ENCODE data around the gene PIAS1. TPM values are rescaled to one million over a fixed set of nuclear protein-coding genes. Genes with fewer than 3 reads are reported as not detected.
A peak's percentile ranks its signal among the peaks of the same experiment; 100 is the strongest.

PIAS1 gene
- total RNA-seq, 2 donors from 2014 or later = 24.1 to 63.3 TPM

DNA sequence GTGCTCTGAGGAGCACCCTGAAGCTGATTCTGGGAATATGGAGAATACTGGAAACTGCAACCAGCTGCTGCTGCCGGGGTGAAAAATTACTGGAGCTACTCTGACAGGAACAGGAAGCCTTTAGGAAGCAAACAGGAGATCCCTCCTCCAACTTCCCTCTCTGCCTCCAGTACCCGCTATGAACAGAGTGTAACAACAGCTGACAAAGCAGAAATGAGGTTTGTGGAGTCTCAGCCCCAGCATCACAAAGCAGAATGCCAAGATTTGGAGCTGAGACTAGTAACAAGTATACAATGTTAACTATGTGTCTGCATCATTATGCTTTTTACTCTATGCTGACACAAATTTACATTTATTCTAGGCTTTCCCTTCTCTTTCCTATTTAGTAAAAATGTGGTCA, 22.7 kb upstream of the PIAS1 start:
- Histone ChIP-seq H3K36me3 (replicated peaks in 1 of 2; ENCODE audit: insufficient read depth in 1 of 2, low read depth in 2 of 2) (no peaks in the 10 kb centered on the region), H3K4me3 (no peak overlapping the region), H3K27me3 (no peaks in the 10 kb centered on the region), H3K4me1 (peaks cover 2% of the 10 kb centered on the region), H3K27ac (no peak overlapping the region), H3K9me3 (no peaks in the 10 kb centered on the region)
- ATAC-seq (no peak), DNase-seq (peak in 1 of 4 donors; percentile 29)
- TF ChIP-seq, protein P1, sequence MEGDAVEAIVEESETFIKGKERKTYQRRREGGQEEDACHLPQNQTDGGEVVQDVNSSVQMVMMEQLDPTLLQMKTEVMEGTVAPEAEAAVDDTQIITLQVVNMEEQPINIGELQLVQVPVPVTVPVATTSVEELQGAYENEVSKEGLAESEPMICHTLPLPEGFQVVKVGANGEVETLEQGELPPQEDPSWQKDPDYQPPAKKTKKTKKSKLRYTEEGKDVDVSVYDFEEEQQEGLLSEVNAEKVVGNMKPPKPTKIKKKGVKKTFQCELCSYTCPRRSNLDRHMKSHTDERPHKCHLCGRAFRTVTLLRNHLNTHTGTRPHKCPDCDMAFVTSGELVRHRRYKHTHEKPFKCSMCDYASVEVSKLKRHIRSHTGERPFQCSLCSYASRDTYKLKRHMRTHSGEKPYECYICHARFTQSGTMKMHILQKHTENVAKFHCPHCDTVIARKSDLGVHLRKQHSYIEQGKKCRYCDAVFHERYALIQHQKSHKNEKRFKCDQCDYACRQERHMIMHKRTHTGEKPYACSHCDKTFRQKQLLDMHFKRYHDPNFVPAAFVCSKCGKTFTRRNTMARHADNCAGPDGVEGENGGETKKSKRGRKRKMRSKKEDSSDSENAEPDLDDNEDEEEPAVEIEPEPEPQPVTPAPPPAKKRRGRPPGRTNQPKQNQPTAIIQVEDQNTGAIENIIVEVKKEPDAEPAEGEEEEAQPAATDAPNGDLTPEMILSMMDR (IDR thresholded peaks at IDR 0.05) = no peak
- no peak for TF ChIP-seq POLR2A (IDR thresholded peaks at IDR 0.05)
- intact Hi-C loops (cut with DNase I) = no loop called here
- 60 to 62% methylated on average over 2 of the region's 2 CpGs for WGBS, 2 donors

DNA sequence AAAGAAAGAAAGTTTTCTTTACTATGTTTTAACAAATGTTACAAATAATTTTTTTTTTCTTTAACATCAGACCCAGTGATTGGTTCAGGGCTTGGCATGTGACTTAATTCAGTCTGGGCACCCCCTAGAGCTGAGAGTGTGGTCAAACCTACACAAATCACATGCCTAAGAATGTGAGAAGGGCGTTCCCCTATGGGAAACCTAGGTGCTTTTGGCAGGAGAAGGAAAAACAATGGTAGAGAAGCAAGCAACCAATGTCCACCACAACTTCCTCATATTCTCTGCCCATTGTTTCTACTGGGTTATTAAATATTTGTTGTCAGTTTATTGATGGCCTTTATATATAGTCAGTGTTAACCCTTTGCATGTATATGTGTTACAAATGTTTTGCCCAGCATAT, 21.4 kb upstream of the PIAS1 start:
- no peak overlapping the region for H3K4me3 ChIP-seq
- no peak for ATAC-seq
- no peaks in the 10 kb centered on the region for H3K36me3 ChIP-seq (replicated peaks in 1 of 2; ENCODE audit: insufficient read depth in 1 of 2, low read depth in 2 of 2)
- no peaks in the 10 kb centered on the region for H3K4me1 ChIP-seq
- WGBS, 2 donors = 60 to 80% methylated on average over 1 of the region's 1 CpG
- no peak overlapping the region for H3K27ac ChIP-seq
- no peak for DNase-seq
- no peaks in the 10 kb centered on the region for H3K27me3 ChIP-seq
- H3K9me3 ChIP-seq = no peaks in the 10 kb centered on the region
- intact Hi-C loops (cut with DNase I) = no loop called here
- TF ChIP-seq, protein P1 (IDR thresholded peaks at IDR 0.05) = no peak
- no peak for TF ChIP-seq POLR2A (IDR thresholded peaks at IDR 0.05)

DNA sequence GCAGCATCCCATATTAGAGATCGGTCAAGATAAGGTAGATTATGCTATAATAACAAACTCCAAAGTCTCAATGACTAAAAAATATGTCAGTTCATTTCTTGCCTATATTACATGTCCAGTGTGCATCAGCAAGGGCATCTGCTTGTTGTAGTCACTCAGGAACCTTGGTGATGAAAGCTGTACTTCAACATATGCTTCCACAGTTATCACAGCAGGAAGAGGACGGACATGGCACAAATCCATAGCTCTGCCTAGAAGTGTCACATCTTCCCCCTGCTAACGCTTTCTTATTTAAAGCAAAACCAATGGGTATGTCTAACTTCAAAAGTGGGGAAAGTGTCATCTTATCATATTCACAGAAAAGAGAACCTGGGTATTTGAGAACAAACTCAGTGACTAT, 20.0 kb upstream of the PIAS1 start:
- ATAC-seq (no peak), DNase-seq (no peak)
- Histone ChIP-seq H3K36me3 (replicated peaks in 1 of 2; ENCODE audit: insufficient read depth in 1 of 2, low read depth in 2 of 2) (no peaks in the 10 kb centered on the region), H3K9me3 (no peaks in the 10 kb centered on the region), H3K4me1 (no peaks in the 10 kb centered on the region), H3K4me3 (no peak overlapping the region), H3K27me3 (no peaks in the 10 kb centered on the region), H3K27ac (no peak overlapping the region)
- intact Hi-C loops (cut with DNase I) = no loop called here
- 63 to 85% methylated on average over 3 of the region's 3 CpGs for WGBS, 2 donors
- no peak for TF ChIP-seq POLR2A (IDR thresholded peaks at IDR 0.05)
- TF ChIP-seq, protein P1 (IDR thresholded peaks at IDR 0.05) = no peak

DNA sequence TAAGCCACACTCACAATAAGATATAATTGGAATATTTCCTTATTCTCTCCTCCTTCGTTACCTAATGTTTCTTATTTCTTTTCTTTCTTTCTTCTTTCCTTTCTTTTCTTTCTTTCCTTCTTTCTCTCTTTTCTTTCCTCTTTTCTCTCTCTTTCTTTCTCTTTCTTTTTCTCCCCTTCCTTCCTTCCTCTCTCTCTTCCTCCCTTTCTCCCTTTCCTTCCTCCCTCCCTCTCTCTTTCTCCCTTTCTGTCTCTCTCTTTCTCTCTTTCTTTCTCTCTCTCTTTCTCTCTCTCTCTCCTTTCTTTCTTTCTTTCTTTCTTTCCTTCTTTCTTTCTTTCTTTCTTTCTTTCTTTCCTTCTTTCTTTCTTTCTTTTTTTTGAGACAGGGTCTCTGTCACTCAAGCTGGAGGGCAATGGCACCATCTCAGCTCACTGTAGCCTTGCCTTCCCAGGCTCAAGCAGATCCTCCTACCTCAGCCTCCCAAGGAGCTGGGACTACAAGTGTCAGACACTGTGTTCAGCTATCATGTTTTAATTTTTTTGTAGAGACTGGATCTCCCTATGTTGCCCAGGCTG, 19.3 kb upstream of the PIAS1 start:
- no peak for DNase-seq
- intact Hi-C loops (cut with DNase I) = no loop called here
- Histone ChIP-seq H3K27me3 (no peaks in the 10 kb centered on the region), H3K27ac (no peak overlapping the region), H3K36me3 (replicated peaks in 1 of 2; ENCODE audit: insufficient read depth in 1 of 2, low read depth in 2 of 2) (no peaks in the 10 kb centered on the region), H3K4me3 (no peak overlapping the region), H3K4me1 (no peaks in the 10 kb centered on the region), H3K9me3 (no peaks in the 10 kb centered on the region)
- ATAC-seq = no peak
- no peak for TF ChIP-seq POLR2A (IDR thresholded peaks at IDR 0.05)
- TF ChIP-seq, protein P1 (IDR thresholded peaks at IDR 0.05) = no peak
- WGBS, 2 donors = 91% methylated on average over 1 of the region's 1 CpG

DNA sequence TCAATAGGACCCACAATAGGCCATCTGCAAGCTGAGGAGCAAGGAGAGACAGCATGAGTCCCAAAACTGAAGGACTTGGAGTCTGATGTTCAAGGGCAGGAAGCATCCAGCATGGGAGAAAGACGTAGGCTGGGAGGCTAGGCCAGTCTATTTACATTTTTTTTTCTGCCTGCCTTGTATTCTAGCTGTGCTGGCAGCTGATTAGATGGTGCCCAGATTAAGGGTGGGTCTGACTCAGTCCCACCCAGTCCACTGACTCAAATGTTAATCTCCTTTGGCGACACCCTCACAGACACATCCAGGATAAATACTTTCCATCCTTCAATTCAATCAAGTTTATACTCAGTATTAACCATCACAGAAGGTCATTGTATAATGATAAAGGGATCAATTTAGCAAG, 15.9 kb upstream of the PIAS1 start:
- WGBS, 2 donors = 88 to 92% methylated on average over 2 of the region's 2 CpGs
- intact Hi-C loops (cut with DNase I) = no loop called here
- TF ChIP-seq, protein P1 (IDR thresholded peaks at IDR 0.05) = no peak
- TF ChIP-seq POLR2A (IDR thresholded peaks at IDR 0.05) = no peak
- ATAC-seq (no peak), DNase-seq (no peak)
- H3K4me3 ChIP-seq = no peak overlapping the region
- no peaks in the 10 kb centered on the region for H3K9me3 ChIP-seq
- no peaks in the 10 kb centered on the region for H3K27me3 ChIP-seq
- H3K4me1 ChIP-seq = peaks cover 14% of the 10 kb centered on the region
- no peak overlapping the region for H3K27ac ChIP-seq
- H3K36me3 ChIP-seq (replicated peaks in 1 of 2; ENCODE audit: insufficient read depth in 1 of 2, low read depth in 2 of 2) = no peaks in the 10 kb centered on the region

All from body of pancreas (tissue), 4 donors.